ENCODE measurements around the gene PTGES. TPM values are rescaled to one million over a fixed set of nuclear protein-coding genes. Genes with fewer than 3 reads are reported as not detected.
"Not testable (repeated sequence)": the region's sequence is repeated elsewhere in the genome, so short reads cannot be mapped to it uniquely, and the experiment has no call there.

PTGES gene
- total RNA-seq, 1 donor from 2014 or later = not detected

- intact Hi-C loops (cut with micrococcal nuclease) = no loop called here
- TF ChIP-seq, protein P1, sequence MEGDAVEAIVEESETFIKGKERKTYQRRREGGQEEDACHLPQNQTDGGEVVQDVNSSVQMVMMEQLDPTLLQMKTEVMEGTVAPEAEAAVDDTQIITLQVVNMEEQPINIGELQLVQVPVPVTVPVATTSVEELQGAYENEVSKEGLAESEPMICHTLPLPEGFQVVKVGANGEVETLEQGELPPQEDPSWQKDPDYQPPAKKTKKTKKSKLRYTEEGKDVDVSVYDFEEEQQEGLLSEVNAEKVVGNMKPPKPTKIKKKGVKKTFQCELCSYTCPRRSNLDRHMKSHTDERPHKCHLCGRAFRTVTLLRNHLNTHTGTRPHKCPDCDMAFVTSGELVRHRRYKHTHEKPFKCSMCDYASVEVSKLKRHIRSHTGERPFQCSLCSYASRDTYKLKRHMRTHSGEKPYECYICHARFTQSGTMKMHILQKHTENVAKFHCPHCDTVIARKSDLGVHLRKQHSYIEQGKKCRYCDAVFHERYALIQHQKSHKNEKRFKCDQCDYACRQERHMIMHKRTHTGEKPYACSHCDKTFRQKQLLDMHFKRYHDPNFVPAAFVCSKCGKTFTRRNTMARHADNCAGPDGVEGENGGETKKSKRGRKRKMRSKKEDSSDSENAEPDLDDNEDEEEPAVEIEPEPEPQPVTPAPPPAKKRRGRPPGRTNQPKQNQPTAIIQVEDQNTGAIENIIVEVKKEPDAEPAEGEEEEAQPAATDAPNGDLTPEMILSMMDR (IDR thresholded peaks at IDR 0.05) = no peak
- Mint-ChIP-seq H3K27me3 (peaks cover 28% of the 10 kb centered on the region), H3K36me3 (ENCODE audit: low read depth) (no peaks in the 10 kb centered on the region), H3K4me1 (peaks cover 2% of the 10 kb centered on the region), H3K27ac (no peak overlapping the region), H3K9me3 (no peaks in the 10 kb centered on the region), H3K4me3 (no peak overlapping the region)
- POLR2A ChIA-PET = interaction anchor here (0.6 to 1.0 kb wide), 2 partner anchors 15 to 98 kb away, joined by 3 to 4 read pairs; no protein-coding TSS in a partner anchor
- no peak for ATAC-seq (ENCODE audit: low read depth)
- CTCF ChIA-PET = interaction anchor here (0.6 kb wide), 1 partner anchor 12 kb away, joined by 3 read pairs; no protein-coding TSS in a partner anchor
- DNase-seq = no peak
Observed at GRCh38 chr9:129749575-129749974, 3.3 kb downstream of the PTGES start.

DNA sequence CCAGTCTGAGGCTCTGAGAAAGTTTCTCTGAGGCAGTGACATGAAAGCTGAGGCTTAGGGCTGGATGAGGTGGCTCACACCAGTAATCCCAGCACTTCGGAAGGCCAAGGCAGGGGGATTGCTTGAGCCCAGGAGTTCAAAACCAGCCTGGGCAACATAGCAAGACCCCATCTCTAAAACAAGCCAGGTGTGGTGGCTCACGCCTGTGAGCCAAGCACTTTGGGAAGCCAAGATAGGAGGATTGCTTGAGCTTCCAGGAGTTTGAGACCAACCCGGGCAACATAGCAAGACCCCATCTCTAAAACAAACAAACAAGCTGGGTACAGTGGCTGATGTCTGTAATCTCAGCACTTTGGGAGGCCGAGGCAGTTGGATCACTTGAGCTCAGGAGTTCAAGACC, 3.8 kb downstream of the PTGES start:
- H3K36me3 Mint-ChIP-seq (ENCODE audit: low read depth); H3K4me3 Mint-ChIP-seq; DNase-seq; H3K9me3 Mint-ChIP-seq; ATAC-seq (ENCODE audit: low read depth); H3K4me1 Mint-ChIP-seq; H3K27ac Mint-ChIP-seq; intact Hi-C loops (cut with micrococcal nuclease): not testable (repeated sequence)
- ChIA-PET CTCF (interaction anchor here (0.6 kb wide), 1 partner anchor 11 kb away, joined by 3 read pairs; no protein-coding TSS in a partner anchor), POLR2A (interaction anchor here (1.0 kb wide), 1 partner anchor 15 kb away, joined by 3 read pairs; no protein-coding TSS in a partner anchor)
- peaks cover 25% of the 10 kb centered on the region for H3K27me3 Mint-ChIP-seq

- peaks cover 2% of the 10 kb centered on the region for H3K4me1 Mint-ChIP-seq
- intact Hi-C loops (cut with micrococcal nuclease) = no loop called here
- CTCF ChIA-PET = no interaction called here
Observed at GRCh38 chr9:129748249-129748648, 4.6 kb downstream of the PTGES start.

DNA sequence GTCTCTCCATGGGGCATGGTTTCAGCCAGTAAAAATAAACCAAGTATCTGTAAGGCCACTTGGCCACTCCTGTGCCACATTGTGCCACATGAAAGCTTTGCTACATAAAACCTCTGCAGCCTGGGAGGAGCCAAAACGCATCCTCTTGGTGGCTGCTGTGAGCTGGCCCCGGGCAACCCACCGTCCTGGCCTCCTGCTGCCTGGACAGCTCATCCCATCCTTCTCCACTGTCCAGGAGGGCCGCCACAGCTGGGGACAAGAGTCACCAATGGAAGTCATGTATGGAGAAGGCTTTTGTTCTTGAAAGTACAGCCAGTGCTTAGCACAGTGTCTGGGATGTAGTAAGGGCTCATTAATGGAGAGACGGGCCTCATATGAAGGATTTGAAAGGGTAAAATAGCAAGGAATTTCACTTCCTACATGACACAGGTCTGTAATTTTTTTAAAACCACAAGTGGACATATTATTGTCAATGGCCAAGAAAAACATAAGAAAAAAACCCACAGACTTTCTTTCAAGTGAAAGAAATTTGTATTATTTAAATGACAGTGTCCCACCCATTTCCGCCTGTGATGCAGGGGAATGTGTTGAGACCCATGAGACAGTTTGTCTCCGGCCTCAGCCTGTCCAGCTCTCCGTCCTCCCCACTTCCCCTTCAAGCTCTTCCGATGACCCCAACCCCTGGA, 6.6 kb downstream of the PTGES start:
- CTCF ChIA-PET = interaction anchor here (1.7 kb wide), 1 partner anchor 9 kb away, joined by 6 read pairs; no protein-coding TSS in a partner anchor
- H3K4me1 Mint-ChIP-seq = no peaks in the 10 kb centered on the region
- intact Hi-C loops (cut with micrococcal nuclease) = no loop called here
- TF ChIP-seq, protein P1 (IDR thresholded peaks at IDR 0.05) = no peak
- H3K4me3 Mint-ChIP-seq = no peak overlapping the region
- POLR2A ChIA-PET = no interaction called here
- no peak overlapping the region for H3K27ac Mint-ChIP-seq
- H3K9me3 Mint-ChIP-seq = no peaks in the 10 kb centered on the region
- ATAC-seq (ENCODE audit: low read depth) (no peak), DNase-seq (no peak)
- H3K27me3 Mint-ChIP-seq = peaks cover 6% of the 10 kb centered on the region
- H3K36me3 Mint-ChIP-seq (ENCODE audit: low read depth) = no peaks in the 10 kb centered on the region

More at GRCh38 chr9:129748249-129748648, 4.6 kb downstream of the PTGES start:
- ATAC-seq (ENCODE audit: low read depth) (no peak), DNase-seq (no peak)
- Mint-ChIP-seq H3K27ac (no peak overlapping the region), H3K4me3 (no peak overlapping the region), H3K9me3 (no peaks in the 10 kb centered on the region), H3K27me3 (peaks cover 20% of the 10 kb centered on the region), H3K36me3 (ENCODE audit: low read depth) (no peaks in the 10 kb centered on the region)
- TF ChIP-seq, protein P1 (IDR thresholded peaks at IDR 0.05) = no peak
- POLR2A ChIA-PET = no interaction called here

DNA sequence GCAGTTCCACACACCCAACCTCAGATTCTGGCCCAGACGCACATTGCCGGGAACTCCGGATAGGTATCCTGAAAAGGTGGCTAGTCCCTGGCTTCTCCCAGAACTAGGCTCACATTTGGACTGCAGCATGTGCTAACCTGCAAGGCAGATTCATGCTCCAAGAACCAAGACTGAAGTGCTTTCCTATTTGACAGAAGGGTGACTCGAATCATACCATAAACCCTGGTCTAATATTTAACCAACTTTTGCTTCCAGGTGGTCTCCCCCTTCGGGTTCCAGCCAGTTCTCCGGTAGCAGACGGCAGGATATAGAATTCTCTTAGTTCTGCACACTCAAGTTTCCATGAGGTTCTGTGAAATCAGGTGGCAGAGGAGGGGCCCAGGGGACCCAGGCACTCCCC, 7.6 kb downstream of the PTGES start:
- no peak for DNase-seq
- ChIA-PET CTCF (no interaction called here), POLR2A (no interaction called here)
- TF ChIP-seq, protein P1 (IDR thresholded peaks at IDR 0.05) = no peak
- intact Hi-C loops (cut with micrococcal nuclease) = no loop called here
- Mint-ChIP-seq H3K9me3 (no peaks in the 10 kb centered on the region), H3K4me1 (no peaks in the 10 kb centered on the region), H3K27me3 (peaks cover 8% of the 10 kb centered on the region), H3K36me3 (ENCODE audit: low read depth) (no peaks in the 10 kb centered on the region), H3K4me3 (no peak overlapping the region), H3K27ac (no peak overlapping the region)
- ATAC-seq (ENCODE audit: low read depth) = no peak
